SK-N-MC (cell line): ENCODE measurements around the gene CAMK4.

Experiments
- EZH2 ChIP-seq: fragments of 200-600 bp; sonication (generic); IDR thresholded peaks from one replicate; pipeline ENCODE4 v1.6.1; 2017; ENCODE audit warnings: antibody characterized with exemption
- FOXP2 ChIP-seq: optimal IDR thresholded peaks from 2 replicates; pipeline ENCODE3; 2011; ENCODE audit warnings: mild to moderate bottlenecking, moderate library complexity; ENCODE audit not compliant: insufficient read depth; ENCODE audit errors: extremely low read length, control extremely low read depth
- POLR2AphosphoS5 ChIP-seq: IDR thresholded peaks from 2 replicates; pipeline ENCODE4 v1.6.1; 2012; ENCODE audit warnings: mild to moderate bottlenecking, low read depth, low read length, borderline replicate concordance

DNA sequence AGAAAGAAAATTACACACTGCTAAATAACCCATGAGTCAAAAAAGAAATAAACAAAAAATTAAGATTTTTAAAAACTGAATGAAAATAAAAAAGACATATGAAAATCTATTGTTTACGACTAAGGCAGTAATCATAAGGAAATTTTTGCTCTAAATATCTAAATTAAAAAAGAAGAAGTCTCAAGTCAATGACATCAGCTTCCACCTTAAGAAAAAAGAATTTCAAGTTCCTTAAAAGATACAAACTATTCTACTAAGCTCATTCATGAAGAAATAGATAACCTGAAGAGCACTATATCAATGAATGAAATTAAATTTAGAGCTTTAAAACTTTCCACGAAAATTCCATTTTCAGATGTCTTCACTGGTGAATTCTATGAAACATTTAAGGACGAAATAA lies 303.9 kb downstream of the CAMK4 start:
- TF ChIP-seq POLR2AphosphoS5 (no peak), EZH2 (no peak), FOXP2 (no peak)
